LoVo (cell line): ENCODE measurements around the gene IRAK3.
A peak's percentile ranks its signal among the peaks of the same experiment; 100 is the strongest.
"Not testable (repeated sequence)": the region's sequence is repeated elsewhere in the genome, so short reads cannot be mapped to it uniquely, and the experiment has no call there.

ENCODE experiments used
- DNase-seq: peaks from one replicate; pipeline ENCODE4 v3.0.0-alpha.2; 2016; ENCODE audit warnings: low spot score

The IRAK3 gene

DNA sequence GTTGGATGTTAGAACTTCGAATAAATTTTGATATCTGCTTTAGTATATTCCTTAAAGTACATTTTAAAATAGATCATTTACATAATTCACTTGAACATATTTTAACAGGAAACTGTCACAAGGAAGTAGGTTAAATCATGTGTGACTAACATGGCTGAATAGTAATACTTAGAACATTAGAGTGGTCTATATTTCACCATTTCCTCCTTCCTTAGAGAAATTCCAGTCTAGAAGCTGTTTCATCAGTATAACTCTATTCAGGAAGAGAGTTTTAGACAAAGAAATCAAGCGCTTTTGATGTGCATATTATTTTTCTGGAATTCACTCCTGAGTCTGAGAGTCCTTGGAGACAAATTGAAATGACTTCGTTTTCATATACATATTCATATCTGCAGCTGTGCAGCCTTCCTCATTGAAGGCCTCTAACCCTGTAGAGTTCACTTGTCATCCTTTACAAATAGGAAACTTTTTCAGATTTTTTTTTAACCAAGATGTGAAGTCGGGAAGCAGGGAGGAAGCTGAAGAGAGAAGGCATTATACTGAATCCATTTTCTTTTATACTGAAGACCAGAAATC, 28.4 kb downstream of the IRAK3 start:
- DNase-seq = no peak

DNA sequence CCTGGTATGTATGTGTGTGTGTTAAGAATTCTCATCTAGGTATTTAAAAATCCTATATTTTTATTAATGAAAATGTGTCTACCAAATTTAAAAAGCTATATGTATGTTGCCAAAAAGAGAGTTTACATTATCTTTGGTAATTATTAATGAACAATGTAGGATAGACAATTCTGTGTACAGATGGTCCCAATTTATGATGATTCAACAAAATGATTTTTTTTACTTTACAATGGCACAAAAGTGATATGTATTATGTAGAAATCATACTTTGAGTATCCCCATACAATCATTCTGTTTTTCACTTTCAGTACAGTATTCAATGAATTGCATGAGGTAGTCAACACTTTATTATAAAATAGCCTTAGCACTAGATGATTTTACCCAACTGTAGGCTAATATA, 39.4 kb downstream of the IRAK3 start:
- DNase-seq = no peak

DNA sequence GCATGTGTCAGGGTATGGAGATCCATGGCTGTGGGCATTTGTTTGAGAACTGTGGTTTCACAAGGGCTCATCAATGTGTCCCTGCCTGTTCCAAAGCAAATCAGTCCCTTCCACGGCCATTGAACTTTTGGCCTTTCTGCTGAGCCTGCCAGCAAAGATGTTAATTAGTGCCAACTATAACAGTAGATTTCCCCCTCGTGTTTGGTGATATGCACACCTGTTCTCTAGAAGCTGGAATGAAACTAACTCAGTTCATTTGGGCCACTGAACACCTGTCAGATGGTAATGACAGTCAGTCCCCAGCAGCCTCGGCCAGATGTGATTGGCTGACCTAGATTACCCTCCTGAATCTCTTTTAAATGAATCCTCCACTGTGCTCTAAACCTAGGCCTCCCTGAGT, 43.2 kb downstream of the IRAK3 start:
- no peak for DNase-seq

DNA sequence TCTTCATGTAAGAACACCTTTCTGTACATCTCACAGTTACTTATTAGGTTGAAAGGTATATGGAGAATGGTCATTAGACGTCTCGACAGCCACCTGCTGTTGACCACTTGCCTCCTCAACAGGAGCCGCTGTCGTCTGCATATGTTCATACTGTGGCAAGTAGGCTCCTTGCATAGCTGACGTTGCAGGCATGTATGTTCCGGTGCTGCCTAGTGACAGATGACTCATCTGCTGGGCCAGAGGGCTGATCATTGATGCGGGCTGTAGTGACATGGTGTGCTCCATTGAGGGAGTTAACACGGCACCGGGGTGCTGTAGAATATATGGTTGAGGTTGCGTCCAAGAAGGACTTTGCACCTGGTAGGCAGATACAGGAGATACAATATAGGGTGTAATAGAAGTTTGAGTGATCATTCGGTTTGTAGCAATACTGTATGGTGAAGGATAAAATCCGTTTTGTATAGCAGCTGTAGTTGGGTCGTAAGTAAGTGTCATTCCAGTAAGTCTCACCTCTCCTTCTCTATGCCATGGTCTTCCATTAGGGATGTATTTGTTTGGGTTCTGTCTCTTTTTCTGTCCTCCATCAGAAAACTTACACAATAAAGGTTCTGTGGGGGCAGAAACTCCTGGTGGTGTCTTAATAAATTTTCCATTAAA, 45.2 kb downstream of the IRAK3 start:
- peak; percentile 69 for DNase-seq

DNA sequence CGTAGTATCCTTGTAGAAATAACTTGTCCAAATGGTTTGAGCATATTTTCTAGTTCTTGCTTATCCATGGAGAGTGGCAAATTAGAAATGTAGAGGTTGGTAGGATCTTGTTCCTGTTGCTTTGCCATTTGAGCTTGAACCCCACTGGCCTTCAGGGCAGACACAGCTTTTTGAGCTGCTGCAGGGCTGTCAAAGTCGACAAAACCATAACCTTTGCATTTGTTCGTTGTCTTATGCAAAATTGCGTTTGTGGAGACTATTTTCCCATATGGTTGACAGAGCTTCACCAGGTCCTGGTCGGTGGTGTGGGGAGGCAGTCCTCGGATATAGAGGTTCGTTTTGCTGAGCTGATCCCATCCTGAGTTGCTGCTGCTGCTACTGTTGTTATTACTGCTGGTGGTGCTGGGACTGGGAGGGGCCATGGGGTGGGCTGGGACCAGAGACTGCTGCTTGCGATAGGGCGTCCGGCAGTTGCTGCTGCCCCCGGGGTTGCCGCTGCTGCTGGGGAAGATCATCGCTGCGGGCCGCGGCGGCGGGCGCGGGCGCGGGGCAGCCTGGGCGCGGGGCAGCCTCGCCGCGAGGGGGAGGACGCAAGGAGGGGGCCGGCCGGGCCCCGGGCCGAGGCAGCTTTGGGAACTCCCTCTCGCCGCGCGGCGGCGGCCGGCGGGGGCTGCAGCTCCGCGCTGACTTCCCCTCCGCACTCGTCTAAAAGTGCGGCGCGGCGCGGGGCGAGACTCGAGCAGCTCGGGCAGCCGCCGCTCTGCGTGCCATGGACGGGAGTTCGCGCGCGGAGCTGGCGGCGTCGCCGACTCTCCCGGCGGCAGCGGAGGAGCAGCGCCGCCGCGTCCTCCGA, 46.0 kb downstream of the IRAK3 start:
- DNase-seq = peak; percentile 63

DNA sequence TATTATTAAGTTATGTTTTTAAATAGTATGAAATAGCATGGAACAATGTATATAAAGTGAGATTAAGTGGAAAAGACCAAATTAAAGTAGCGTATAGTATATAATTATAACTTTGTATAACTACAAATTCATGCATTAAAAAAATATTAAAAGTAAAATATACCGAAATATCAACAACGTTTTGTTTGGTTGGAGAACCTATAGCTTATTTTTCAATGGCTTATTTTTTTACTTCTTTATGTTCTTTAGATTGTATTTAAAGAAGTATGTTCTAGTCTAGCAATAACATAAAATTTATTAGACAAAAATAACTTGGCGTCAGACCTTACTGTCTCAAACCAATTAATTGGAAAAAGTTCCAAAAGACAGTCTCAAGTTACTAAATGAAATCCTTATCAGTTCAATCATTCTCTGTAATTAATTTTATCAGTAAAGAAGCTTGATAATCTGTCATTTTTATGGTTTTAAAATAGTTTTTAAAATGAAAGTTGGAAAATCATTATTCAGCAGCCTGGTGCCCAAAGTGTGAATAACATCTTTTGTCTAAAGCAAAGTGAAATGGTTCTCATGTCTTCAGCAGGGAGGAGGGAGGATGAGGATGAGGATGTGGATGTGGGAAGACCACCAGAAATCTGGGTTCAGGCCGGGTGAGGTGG, 46.7 kb downstream of the IRAK3 start:
- peak; percentile 18 for DNase-seq

DNA sequence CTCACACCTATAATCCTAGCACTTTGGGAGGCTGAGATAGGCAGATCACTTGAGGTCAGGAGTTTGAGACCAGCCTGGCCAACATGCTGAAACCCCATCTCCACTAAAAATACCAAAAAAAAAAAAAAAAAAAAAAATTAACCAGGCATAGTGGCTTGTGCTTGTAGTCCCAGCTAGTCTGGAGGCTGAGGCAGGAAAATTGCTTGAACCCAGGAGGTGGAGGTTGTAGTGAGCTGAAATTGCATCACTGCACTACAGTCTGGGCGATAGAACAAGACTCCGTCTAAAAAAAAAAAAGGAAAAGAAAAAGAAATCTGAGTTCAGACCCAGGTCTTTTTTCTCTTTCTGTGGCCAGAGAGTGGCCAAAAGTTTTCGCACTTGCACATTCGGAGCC, 47.3 kb downstream of the IRAK3 start:
- DNase-seq = not testable (repeated sequence)

DNA sequence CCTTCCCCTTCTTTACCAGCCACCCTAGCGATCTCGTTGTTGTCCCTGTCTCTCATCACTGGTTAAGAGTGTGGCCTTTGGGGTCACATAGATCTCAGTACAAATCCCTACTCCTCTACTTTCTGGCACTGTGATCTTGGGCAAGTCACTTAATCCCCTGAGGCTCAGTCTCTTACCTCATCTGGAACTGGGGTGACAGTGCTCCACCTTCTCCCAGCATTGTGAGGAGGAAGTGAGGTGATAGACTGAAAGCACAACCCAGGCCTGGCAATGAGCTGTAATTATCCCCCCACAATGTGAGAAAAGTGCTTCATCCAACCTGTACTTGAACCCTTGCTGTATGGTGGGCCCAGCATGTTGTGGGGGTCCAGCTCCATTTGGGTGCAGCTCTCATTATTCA, 48.0 kb downstream of the IRAK3 start:
- no peak for DNase-seq

DNA sequence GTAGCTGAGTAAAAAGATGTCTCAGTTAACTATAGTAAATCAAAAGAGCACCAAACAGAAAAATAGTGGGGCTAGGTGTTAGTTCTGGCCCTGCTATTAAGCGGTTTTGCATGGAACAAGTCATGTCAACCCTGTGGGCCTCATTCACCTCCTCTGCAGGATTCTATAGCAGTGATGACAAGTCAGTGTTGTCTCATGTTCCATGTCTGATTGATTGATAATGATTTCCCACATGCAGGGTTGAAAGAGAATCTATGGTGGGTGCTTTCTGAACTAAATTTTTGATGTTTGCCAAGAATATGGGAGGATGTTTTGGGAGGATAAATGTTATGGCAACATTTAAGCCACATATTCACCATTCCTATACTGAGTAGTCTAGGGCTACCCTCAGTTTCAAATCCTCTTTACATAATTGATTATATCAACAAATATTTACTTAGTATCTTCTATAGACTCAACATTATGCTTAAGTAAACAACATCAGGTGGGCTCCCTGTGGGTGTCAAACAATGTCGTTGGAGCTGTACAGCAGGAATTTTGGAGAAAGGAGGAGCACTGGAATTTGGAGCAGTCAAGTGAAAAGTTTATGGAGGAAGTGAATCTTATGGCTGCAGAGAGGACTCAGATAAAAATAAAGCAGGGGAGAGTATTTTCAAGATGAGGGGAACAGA, 48.6 kb downstream of the IRAK3 start:
- no peak for DNase-seq

DNA sequence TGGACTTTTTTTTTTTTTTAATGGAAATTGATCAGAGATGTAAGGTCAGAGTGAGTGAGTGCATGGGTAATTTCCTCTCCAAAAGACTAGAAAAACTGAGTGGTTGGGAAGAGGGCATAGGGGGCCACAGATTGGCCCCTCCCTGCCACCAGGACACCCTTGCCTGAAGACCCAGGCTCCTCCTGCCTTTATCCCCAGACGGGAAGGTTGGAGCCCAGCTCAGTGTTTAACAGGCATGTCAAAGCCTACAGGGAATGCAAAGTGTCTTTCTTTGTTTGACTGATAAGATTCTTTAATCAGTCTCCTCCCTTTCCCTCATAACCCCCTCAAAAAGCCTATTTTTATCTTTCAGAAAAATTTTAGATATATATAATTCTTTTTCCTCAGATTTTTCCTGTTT, 50.3 kb downstream of the IRAK3 start:
- DNase-seq = no peak

DNA sequence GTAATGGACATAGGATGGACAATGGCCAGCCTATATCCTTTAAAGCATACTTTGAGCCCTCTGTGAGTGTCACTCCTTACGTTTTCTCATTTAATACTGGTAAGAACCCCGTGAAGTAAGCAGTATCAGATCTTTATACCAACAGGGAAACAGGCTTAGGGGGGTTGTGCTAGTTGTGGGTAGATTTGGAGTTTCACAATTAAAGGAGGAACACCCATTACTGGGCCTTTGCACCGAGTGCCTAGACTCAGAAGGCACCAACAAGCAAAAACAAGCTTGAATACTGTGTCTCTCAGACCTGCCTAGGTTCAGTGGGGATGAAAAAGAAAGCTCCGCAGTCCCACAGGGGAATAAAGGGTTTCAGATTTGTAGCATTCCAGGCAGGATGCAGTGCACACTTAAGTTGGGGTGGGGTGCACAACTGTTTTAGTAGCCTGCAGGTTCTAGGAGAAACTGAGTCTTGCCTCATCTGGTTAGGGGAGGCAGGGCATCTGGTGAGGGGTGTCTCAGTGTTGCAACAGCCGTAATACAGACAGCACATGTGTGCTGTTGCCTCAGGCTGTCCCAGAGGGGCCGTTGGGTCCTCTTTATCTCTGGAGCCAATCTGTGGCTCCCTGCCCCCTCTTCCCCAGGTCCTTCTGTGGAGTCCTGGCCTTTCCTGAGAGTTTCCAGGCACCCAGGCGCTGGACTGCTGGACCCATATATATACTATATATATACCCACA, 51.2 kb downstream of the IRAK3 start:
- DNase-seq = no peak

DNA sequence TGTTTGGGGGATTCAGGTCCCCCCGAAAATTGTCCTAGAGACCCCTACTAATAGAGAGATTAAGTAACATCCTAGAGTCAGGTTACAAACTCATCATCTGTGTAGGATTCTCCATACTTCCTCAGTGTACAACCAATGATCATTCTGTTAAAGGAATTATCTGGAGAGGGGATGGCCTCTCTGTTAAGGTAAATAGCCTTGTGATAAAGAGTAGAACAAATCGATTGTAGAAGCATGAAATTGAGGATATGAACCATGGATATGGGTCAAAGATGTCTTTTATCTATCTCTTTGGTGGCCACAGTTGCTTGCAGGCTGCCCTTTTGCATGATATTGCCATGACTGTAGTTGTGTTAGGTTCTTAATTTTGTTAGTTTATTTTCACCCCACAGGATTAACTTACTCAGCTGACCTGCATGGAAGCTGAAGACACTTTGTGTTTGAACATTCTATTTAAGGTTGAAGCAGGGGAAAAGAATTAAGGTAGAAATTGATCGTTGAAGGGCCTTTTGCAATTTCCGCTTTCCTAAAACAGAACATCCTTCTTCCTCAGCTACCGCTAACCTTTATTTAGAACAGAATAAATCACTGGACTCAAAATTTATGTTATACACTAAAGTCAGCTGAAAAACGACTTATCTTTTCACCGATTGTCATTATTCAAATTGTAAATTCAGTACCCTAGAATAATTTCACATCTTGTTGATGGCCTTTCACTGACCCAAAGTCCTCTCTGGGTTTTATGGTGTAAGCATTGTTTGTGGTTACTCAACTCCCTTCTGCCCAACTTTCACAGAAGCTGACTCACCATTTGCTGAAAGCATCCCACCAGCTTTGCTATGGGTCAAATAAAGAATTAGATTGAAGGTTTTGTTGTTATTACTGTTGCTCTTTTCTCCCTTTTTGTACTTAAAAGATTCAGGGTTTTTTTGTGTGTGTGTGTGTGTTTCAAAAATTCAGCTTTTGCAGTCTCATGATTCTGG, 52.3 kb downstream of the IRAK3 start:
- no peak for DNase-seq

DNA sequence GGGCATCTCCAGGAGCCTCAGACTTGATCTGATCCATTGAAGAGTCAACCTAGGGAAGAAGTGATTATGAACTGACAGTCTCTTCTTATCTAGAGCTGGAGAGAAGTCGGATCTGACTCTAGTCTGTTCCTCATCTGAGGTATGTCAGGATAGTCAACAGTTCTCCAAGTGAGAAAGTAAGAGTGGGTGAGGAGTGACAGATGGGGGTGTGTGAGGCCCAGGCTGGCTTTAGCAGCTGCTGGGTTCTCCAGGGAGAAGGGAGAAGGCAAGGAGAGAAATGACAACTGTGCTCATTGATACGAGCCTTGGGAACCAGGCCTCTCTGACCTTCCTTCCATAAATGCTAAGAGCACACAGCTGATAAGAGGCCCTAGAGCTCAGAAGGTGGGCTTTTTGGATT, 53.3 kb downstream of the IRAK3 start:
- no peak for DNase-seq

DNA sequence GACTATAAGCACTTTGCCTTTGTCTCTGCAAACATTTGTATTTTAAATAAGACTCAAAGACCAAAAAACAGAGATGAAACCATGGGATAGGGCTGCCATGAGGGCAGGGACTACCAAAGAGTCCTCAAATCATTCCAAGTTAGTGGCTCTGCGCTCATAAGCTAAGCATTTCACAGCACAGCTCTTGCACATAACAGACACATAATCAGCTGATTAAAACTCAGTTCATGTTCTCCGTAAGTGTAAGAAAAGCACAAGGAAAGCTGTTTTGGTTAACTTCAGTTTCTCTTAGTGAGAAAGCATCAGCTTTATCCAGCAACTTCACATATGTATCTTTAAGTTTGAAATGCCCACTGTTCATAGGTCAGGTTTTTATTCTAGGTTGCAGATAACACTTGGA, 54.9 kb downstream of the IRAK3 start:
- DNase-seq = no peak

DNA sequence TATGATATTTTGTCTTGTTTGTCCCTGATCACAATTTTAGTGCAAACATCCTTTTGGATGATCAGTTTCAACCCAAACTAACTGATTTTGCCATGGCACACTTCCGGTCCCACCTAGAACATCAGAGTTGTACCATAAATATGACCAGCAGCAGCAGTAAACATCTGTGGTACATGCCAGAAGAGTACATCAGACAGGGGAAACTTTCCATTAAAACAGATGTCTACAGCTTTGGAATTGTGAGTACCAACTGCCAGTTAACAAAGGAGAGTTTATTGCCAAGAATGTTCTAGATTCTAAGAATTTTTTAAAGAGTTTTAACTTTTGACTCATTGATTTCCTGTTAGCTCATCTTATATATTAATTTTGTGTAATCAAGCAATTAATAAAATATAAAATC, 55.4 kb downstream of the IRAK3 start:
- no peak for DNase-seq

DNA sequence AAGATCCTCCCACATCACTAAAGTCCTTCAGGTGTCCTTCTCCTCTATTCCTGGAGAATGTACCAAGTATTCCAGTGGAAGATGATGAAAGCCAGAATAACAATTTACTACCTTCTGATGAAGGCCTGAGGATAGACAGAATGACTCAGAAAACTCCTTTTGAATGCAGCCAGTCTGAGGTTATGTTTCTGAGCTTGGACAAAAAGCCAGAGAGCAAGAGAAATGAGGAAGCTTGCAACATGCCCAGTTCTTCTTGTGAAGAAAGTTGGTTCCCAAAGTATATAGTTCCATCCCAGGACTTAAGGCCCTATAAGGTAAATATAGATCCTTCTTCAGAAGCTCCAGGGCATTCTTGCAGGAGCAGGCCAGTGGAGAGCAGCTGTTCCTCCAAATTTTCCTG, 58.7 kb downstream of the IRAK3 start:
- DNase-seq = no peak

DNA sequence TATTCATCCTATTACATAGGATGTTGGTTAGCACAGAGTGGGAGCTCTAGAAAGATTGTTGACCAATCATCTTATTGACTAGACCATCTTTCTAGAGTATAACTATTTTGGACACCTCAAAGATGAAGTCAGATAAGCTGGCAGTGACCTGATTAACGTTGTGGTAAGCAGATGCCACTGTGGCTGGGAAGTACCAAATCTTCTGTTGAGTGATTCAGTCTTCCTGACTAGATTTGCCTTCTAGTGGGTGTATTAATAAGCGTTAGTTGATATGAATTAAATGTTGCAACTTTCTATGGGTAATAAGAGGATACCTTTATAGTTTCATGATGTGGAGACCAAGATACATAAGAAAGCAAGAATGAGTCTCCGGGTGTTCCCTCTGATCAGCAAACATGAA, 62.0 kb downstream of the IRAK3 start:
- no peak for DNase-seq

DNA sequence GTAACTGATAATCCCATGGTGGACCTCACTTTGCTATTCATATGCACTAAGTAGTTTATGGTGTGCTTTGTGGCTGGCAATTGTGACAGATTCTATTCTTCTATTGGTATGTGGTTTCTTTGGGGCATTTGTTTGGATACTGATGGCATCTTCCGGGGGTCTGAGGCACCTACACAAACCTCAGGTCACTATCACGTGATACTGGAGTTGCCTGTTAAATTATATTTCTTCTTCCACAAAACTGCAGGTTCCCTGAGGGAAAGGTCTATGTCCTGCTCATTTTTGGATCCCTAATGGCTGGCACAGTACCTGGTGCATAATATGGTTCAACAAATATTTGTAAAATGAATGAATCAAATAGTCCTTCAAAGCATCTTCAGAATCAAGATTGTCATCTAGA, 63.8 kb downstream of the IRAK3 start:
- no peak for DNase-seq

DNA sequence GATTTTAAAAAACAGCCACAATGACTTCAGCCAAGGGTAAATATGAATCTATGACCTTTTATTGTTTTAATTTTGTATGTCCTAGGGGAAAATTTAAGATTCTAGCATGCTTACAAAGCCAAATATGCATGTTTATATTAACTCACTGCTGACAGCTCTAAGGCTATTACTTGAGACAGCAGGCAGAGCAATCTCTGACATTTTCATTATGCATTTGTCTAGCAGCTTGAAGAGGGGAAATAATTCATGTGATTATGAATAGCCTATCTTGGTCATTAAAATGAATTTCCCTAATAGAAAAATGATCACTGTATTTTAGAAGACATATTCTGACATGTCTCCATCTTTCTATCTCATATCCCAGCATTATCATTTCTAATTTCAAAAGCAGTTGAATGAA, 66.7 kb downstream of the IRAK3 start:
- DNase-seq = no peak

DNA sequence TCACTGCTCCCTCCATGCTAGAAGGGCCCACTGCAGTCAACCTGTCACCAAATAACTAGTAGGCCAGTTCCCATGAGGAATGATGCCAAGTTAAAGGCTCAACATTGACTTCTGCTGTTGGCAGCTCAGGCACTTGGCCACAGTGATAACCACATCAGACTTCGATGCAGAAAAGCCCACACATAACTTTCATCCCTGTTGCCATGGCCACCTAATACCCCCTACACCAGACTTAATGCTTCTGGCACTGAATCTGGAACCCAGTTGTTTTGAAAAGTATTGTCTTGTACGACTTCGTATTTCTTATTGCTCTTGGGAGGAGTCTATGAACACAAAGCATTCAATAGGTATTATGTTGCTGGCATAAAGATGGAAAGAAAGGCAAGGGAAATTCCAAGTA, 69.0 kb downstream of the IRAK3 start:
- DNase-seq = no peak
